Measurements from ENCODE around the gene NEK8. TPM values are rescaled to one million over a fixed set of nuclear protein-coding genes. Genes with fewer than 3 reads are reported as not detected.
A peak's percentile ranks its signal among the peaks of the same experiment; 100 is the strongest.
"Not testable (repeated sequence)": the region's sequence is repeated elsewhere in the genome, so short reads cannot be mapped to it uniquely, and the experiment has no call there.

Gene NEK8
- total RNA-seq, 3 donors from 2014 or later (not counting 1 experiment from before 2014, with no cell fraction given): 5.9 to 7.4 (median 6.8) TPM

GRCh38 chr17:28723159-28723835, 5.3 kb upstream of the NEK8 start:
- H3K27ac Mint-ChIP-seq: no peak overlapping the region
- DNase-seq (no peak), ATAC-seq (no peak)
- intact Hi-C loops (cut with micrococcal nuclease): no loop called here
- 89% methylated on average over 6 of the region's 6 CpGs for WGBS (ENCODE audit: insufficient coverage)
- H3K27me3 ChIP-seq (ENCODE audit: control insufficient read depth, insufficient read depth, low read length): no peaks in the 10 kb centered on the region
- H3K9me3 Mint-ChIP-seq: no peaks in the 10 kb centered on the region
- peaks cover 41% of the 10 kb centered on the region for H3K36me3 ChIP-seq (ENCODE audit: control insufficient read depth, insufficient read depth, low read length)
- peaks cover 65% of the 10 kb centered on the region for H3K4me1 ChIP-seq (ENCODE audit: control insufficient read depth, insufficient read depth, low read length)
- peaks cover 0 to 6% of the 10 kb centered on the region in 2 donors for H3K27me3 Mint-ChIP-seq (ENCODE audit: low read depth in 2 of 2)
- H3K36me3 Mint-ChIP-seq: no peaks in the 10 kb centered on the region
- H3K4me3 ChIP-seq (ENCODE audit: low read length): no peak overlapping the region
- no peak overlapping the region for H3K27ac ChIP-seq (ENCODE audit: low read length)
- peak overlapping the region; percentile 10 for H3K4me3 Mint-ChIP-seq
- no peak for TF ChIP-seq CTCF (IDR thresholded peaks at IDR 0.05)
- H3K9me3 ChIP-seq (ENCODE audit: control insufficient read depth, insufficient read depth, low read length): no peaks in the 10 kb centered on the region
- peaks cover 53 to 56% of the 10 kb centered on the region in 2 donors for H3K4me1 Mint-ChIP-seq

DNA sequence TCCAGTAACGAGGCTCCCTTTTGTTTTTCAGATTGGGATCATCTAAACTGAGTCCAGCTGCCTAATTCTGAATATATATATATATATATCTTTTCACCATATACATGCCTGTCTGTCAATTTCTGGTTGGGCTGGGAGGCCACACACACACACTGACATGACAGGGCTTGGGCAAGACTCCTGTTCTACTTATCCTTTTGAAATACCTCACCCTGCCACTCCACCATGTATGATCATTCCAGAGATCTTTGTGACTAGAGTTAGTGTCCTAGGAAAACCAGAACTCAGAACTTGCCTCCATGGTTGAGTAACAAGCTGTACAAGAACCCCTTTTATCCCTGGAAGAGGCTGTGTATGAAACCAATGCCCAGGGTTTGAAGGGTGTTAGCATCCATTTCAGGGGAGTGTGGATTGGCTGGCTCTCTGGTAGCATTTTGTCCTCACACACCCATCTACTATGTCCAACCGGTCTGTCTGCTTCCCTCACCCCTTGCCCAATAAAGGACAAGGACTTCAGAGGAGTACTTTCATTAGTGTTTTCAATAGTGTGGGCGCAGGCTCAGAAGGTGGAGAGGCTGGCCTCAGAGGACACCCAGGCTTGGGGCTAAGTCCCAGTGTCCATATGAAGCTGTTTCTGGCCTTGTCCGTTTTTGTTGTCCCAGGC, 4.6 kb upstream of the NEK8 start:
- ATAC-seq, H3K36me3 Mint-ChIP-seq: not testable (repeated sequence)
- H3K4me1 ChIP-seq (ENCODE audit: control insufficient read depth, insufficient read depth, low read length): peaks cover 66% of the 10 kb centered on the region

GRCh38 chr17:28724500-28725165, 4.0 kb upstream of the NEK8 start:
- H3K4me1 ChIP-seq (ENCODE audit: control insufficient read depth, insufficient read depth, low read length): peaks cover 67% of the 10 kb centered on the region
- H3K27me3 ChIP-seq (ENCODE audit: control insufficient read depth, insufficient read depth, low read length): no peaks in the 10 kb centered on the region
- H3K36me3 ChIP-seq (ENCODE audit: control insufficient read depth, insufficient read depth, low read length): peaks cover 41% of the 10 kb centered on the region
- H3K27me3 Mint-ChIP-seq (ENCODE audit: low read depth in 2 of 2): no peaks in the 10 kb centered on the region
- H3K27ac ChIP-seq (ENCODE audit: low read length): no peak overlapping the region
- WGBS (ENCODE audit: insufficient coverage): 89% methylated on average over 10 of the region's 10 CpGs
- DNase-seq (peak in 1 of 2 donors; percentile 23), ATAC-seq (no peak)
- no peaks in the 10 kb centered on the region for H3K36me3 Mint-ChIP-seq
- H3K27ac Mint-ChIP-seq: peak overlapping the region in 1 of 2 donors; percentile 63
- no peaks in the 10 kb centered on the region for H3K9me3 Mint-ChIP-seq
- H3K4me1 Mint-ChIP-seq: peaks cover 53% of the 10 kb centered on the region in 2 donors
- H3K4me3 Mint-ChIP-seq: peak overlapping the region; percentile 80
- no peak overlapping the region for H3K4me3 ChIP-seq (ENCODE audit: low read length)
- no peaks in the 10 kb centered on the region for H3K9me3 ChIP-seq (ENCODE audit: control insufficient read depth, insufficient read depth, low read length)
- intact Hi-C loops (cut with micrococcal nuclease): loop anchor here (5.0 kb wide), 3 partner anchors 38 to 568 kb away; partner anchors contain the start of genes FLOT2 and NUFIP2
- TF ChIP-seq CTCF (IDR thresholded peaks at IDR 0.05): no peak

More for the DNA sequence above, 4.6 kb upstream of the NEK8 start:
- H3K27ac Mint-ChIP-seq: peak overlapping the region in 1 of 2 donors; percentile 63
- H3K27me3 ChIP-seq (ENCODE audit: control insufficient read depth, insufficient read depth, low read length); H3K9me3 ChIP-seq (ENCODE audit: control insufficient read depth, insufficient read depth, low read length); H3K9me3 Mint-ChIP-seq; DNase-seq; H3K27me3 Mint-ChIP-seq (ENCODE audit: low read depth in 2 of 2); H3K4me3 ChIP-seq (ENCODE audit: low read length); H3K27ac ChIP-seq (ENCODE audit: low read length); intact Hi-C loops (cut with micrococcal nuclease): not testable (repeated sequence)
- peaks cover 41% of the 10 kb centered on the region for H3K36me3 ChIP-seq (ENCODE audit: control insufficient read depth, insufficient read depth, low read length)
- peaks cover 56% of the 10 kb centered on the region in 2 donors for H3K4me1 Mint-ChIP-seq
- peak overlapping the region; percentile 80 for H3K4me3 Mint-ChIP-seq
- WGBS (ENCODE audit: insufficient coverage): 94% methylated on average over 3 of the region's 4 CpGs

GRCh38 chr17:28725166-28725659, 3.4 kb upstream of the NEK8 start:
- H3K36me3 ChIP-seq (ENCODE audit: control insufficient read depth, insufficient read depth, low read length): peaks cover 41% of the 10 kb centered on the region
- no peaks in the 10 kb centered on the region for H3K9me3 ChIP-seq (ENCODE audit: control insufficient read depth, insufficient read depth, low read length)
- no peak for TF ChIP-seq CTCF (IDR thresholded peaks at IDR 0.05)
- peak overlapping the region; percentile 36 to 63 for H3K27ac Mint-ChIP-seq
- H3K4me3 Mint-ChIP-seq: peak overlapping the region; percentile 80
- H3K4me1 ChIP-seq (ENCODE audit: control insufficient read depth, insufficient read depth, low read length): peaks cover 66% of the 10 kb centered on the region
- H3K4me1 Mint-ChIP-seq: peaks cover 47 to 48% of the 10 kb centered on the region in 2 donors
- no peak for ATAC-seq
- H3K9me3 Mint-ChIP-seq: no peaks in the 10 kb centered on the region
- peak in 1 of 2 donors; percentile 39 for DNase-seq
- H3K27me3 Mint-ChIP-seq (ENCODE audit: low read depth in 2 of 2): no peaks in the 10 kb centered on the region
- no peak overlapping the region for H3K4me3 ChIP-seq (ENCODE audit: low read length)
- H3K27me3 ChIP-seq (ENCODE audit: control insufficient read depth, insufficient read depth, low read length): no peaks in the 10 kb centered on the region
- WGBS (ENCODE audit: insufficient coverage): 64% methylated on average over 20 of the region's 20 CpGs
- H3K27ac ChIP-seq (ENCODE audit: low read length): no peak overlapping the region
- intact Hi-C loops (cut with micrococcal nuclease): loop anchor here (5.0 kb wide), 3 partner anchors 37 to 567 kb away; partner anchors contain the start of genes FLOT2 and NUFIP2
- H3K36me3 Mint-ChIP-seq: no peaks in the 10 kb centered on the region
